Kidney capillary endothelial cell (primary cell): ENCODE results near the gene DERA.
A peak's percentile ranks its signal among the peaks of the same experiment; 100 is the strongest.
"Not testable (repeated sequence)": the region's sequence is repeated elsewhere in the genome, so short reads cannot be mapped to it uniquely, and the experiment has no call there.

Experiments
- DNase-seq: peaks from one replicate; pipeline ENCODE4 v3.0.0-alpha.2; 2018; ENCODE audit warnings: low spot score

Gene DERA

GRCh38 chr12:15904378-15904920, 6.7 kb upstream of the DERA start:
- no peak for DNase-seq

GRCh38 chr12:15910468-15910863, 666 bp upstream of the DERA start:
- DNase-seq: no peak

- not testable (repeated sequence) for DNase-seq
Measured at GRCh38 chr12:15911931-15912330, 799 bp downstream of the DERA start.

GRCh38 chr12:15914131-15914530, 3.0 kb downstream of the DERA start:
- DNase-seq: not testable (repeated sequence)

GRCh38 chr12:15918066-15918465, 6.9 kb downstream of the DERA start:
- DNase-seq: no peak

GRCh38 chr12:15919418-15919817, 8.3 kb downstream of the DERA start:
- no peak for DNase-seq

GRCh38 chr12:15924956-15925355, 13.8 kb downstream of the DERA start:
- DNase-seq: no peak

- peak; percentile 79 for DNase-seq
Measured at GRCh38 chr12:15928346-15928745, 17.2 kb downstream of the DERA start.

GRCh38 chr12:15928870-15929571, 17.9 kb downstream of the DERA start:
- no peak for DNase-seq

GRCh38 chr12:15931590-15932053, 20.5 kb downstream of the DERA start:
- DNase-seq: no peak

- no peak for DNase-seq
Measured at GRCh38 chr12:15932327-15932726, 21.2 kb downstream of the DERA start.

GRCh38 chr12:15932971-15933370, 21.8 kb downstream of the DERA start:
- no peak for DNase-seq

GRCh38 chr12:15933751-15934150, 22.6 kb downstream of the DERA start:
- no peak for DNase-seq

- no peak for DNase-seq
Measured at GRCh38 chr12:15936751-15937150, 25.6 kb downstream of the DERA start.

- no peak for DNase-seq
Measured at GRCh38 chr12:15937902-15938301, 26.8 kb downstream of the DERA start.

GRCh38 chr12:15939111-15939510, 28.0 kb downstream of the DERA start:
- DNase-seq: no peak

GRCh38 chr12:15942475-15942874, 31.3 kb downstream of the DERA start:
- DNase-seq: no peak

- not testable (repeated sequence) for DNase-seq
Measured at GRCh38 chr12:15943519-15943918, 32.4 kb downstream of the DERA start.

- not testable (repeated sequence) for DNase-seq
Measured at GRCh38 chr12:15948461-15948860, 37.3 kb downstream of the DERA start.

- no peak for DNase-seq
Measured at GRCh38 chr12:15955281-15955680, 44.1 kb downstream of the DERA start.

GRCh38 chr12:15956010-15956409, 44.9 kb downstream of the DERA start:
- DNase-seq: no peak

GRCh38 chr12:15956413-15957185, 45.5 kb downstream of the DERA start:
- no peak for DNase-seq

- DNase-seq: no peak
Measured at GRCh38 chr12:15962760-15963159, 51.6 kb downstream of the DERA start.
